MM.1S (cell line): ENCODE data around the gene SLC44A2.

Experiments
- DNase-seq: peaks from one replicate; pipeline ENCODE4 v3.0.0-alpha.2; 2015
- H2AFZ ChIP-seq: fragments of 300-600 bp; sonication (generic); 2 replicates; pipeline ENCODE4 v1.6.0; 2016; ENCODE audit warnings: antibody characterized with exemption, low read length
- H3F3A ChIP-seq: fragments of 300-600 bp; sonication (generic); 2 replicates; pipeline ENCODE4 v1.6.1; 2016; ENCODE audit warnings: mild to moderate bottlenecking, antibody characterized with exemption, low read length, moderate library complexity, mixed read lengths; ENCODE audit not compliant: insufficient read depth
- H3K27ac ChIP-seq: fragments of 300-600 bp; sonication (generic); 2 replicates; pipeline ENCODE4 v1.5.1; 2016; ENCODE audit warnings: mild to moderate bottlenecking, low read length
- H3K27me3 ChIP-seq: fragments of 300-600 bp; sonication (generic); replicated peaks from 2 replicates; pipeline ENCODE4 v1.6.0; 2016; ENCODE audit warnings: low read length; ENCODE audit not compliant: insufficient read depth
- H3K36me3 ChIP-seq: fragments of 300-600 bp; sonication (generic); replicated peaks from 2 replicates; pipeline ENCODE4 v1.6.1; 2016; ENCODE audit warnings: mild to moderate bottlenecking, low read length, mixed read lengths; ENCODE audit not compliant: insufficient read depth
- H3K4me1 ChIP-seq: fragments of 300-600 bp; sonication (generic); 2 replicates; pipeline ENCODE4 v1.6.1; 2016; ENCODE audit warnings: low read length, mixed read lengths
- H3K4me2 ChIP-seq: fragments of 300-600 bp; sonication (generic); 2 replicates; pipeline ENCODE4 v1.6.0; 2016; ENCODE audit warnings: low read depth, low read length
- H3K4me3 ChIP-seq: fragments of 300-600 bp; sonication (generic); 2 replicates; pipeline ENCODE4 v1.5.1; 2016; ENCODE audit warnings: low read length, mixed read lengths
- H3K79me2 ChIP-seq: fragments of 300-600 bp; sonication (generic); 2 replicates; pipeline ENCODE4 v1.6.1; 2016; ENCODE audit warnings: mixed run types, low read length, mixed read lengths
- H3K9ac ChIP-seq: fragments of 300-600 bp; sonication (generic); 2 replicates; pipeline ENCODE4 v1.6.1; 2016; ENCODE audit warnings: low read length, mixed read lengths
- H3K9me2 ChIP-seq: fragments of 300-600 bp; sonication (generic); replicated peaks from 2 replicates; pipeline ENCODE4 v1.6.1; 2016; ENCODE audit warnings: mild to moderate bottlenecking, low read length, mixed read lengths; ENCODE audit not compliant: insufficient read depth
- H3K9me3 ChIP-seq: fragments of 300-600 bp; sonication (generic); replicated peaks from 2 replicates; pipeline ENCODE4 v1.6.1; 2016; ENCODE audit warnings: mild to moderate bottlenecking, low read length, mixed read lengths; ENCODE audit not compliant: insufficient read depth
- H4K20me1 ChIP-seq: fragments of 300-600 bp; sonication (generic); 2 replicates; pipeline ENCODE4 v1.6.1; 2016; ENCODE audit warnings: mild to moderate bottlenecking, low read length, moderate library complexity, mixed read lengths; ENCODE audit not compliant: insufficient read depth
- CTCF ChIP-seq: fragments of 300-600 bp; sonication (generic); IDR thresholded peaks from 2 replicates; pipeline ENCODE4 v1.5.1; 2016; ENCODE audit warnings: antibody characterized with exemption, low read length, mixed read lengths
- EZH2 ChIP-seq: fragments of 300-600 bp; sonication (generic); optimal IDR thresholded peaks from 2 replicates; pipeline ENCODE3; 2017; ENCODE audit warnings: low read depth, mild to moderate bottlenecking, antibody characterized with exemption, low read length, mixed read lengths
- EZH2phosphoT487 ChIP-seq: fragments of 300-600 bp; sonication (generic); IDR thresholded peaks from 2 replicates; pipeline ENCODE4 v1.6.1; 2018; ENCODE audit warnings: antibody characterized with exemption, low read length

Gene SLC44A2

GRCh38 chr19:10593820-10594637 lies 31.3 kb upstream of the SLC44A2 start:
- H3K4me2 ChIP-seq: peak overlapping the region; percentile 32; the same call in 1 of the 2 replicates
- H3K36me3 ChIP-seq: no peaks in the 10 kb centered on the region
- H3K9me3 ChIP-seq: no peaks in the 10 kb centered on the region
- H3K27ac ChIP-seq: peak overlapping the region; percentile 44; the same call in 1 of the 2 replicates
- no peak for TF ChIP-seq EZH2
- no peak for TF ChIP-seq CTCF
- no peak for TF ChIP-seq EZH2phosphoT487
- no peaks in the 10 kb centered on the region for H4K20me1 ChIP-seq
- H3F3A ChIP-seq: peaks cover 32% of the 10 kb centered on the region
- peaks cover 23% of the 10 kb centered on the region for H3K4me1 ChIP-seq
- DNase-seq: peak; percentile 70
- H2AFZ ChIP-seq: no peak overlapping the region
- H3K27me3 ChIP-seq: no peaks in the 10 kb centered on the region
- no peak overlapping the region for H3K4me3 ChIP-seq
- H3K9ac ChIP-seq: no peak overlapping the region
- no peaks in the 10 kb centered on the region for H3K9me2 ChIP-seq
- H3K79me2 ChIP-seq: no peaks in the 10 kb centered on the region

GRCh38 chr19:10600149-10600548 lies 25.2 kb upstream of the SLC44A2 start:
- H3K9ac ChIP-seq: no peak overlapping the region
- H3K79me2 ChIP-seq: no peaks in the 10 kb centered on the region
- H3K9me3 ChIP-seq: no peaks in the 10 kb centered on the region
- 0 out of 2 replicates have a peak, but pooled peaks cover 11% of the 10 kb centered on the region for H3K27me3 ChIP-seq
- no peak overlapping the region for H3K27ac ChIP-seq
- peaks cover 12% of the 10 kb centered on the region for H3K4me1 ChIP-seq
- TF ChIP-seq EZH2 (no peak), CTCF (no peak), EZH2phosphoT487 (no peak)
- DNase-seq: no peak
- H3K4me2 ChIP-seq: no peak overlapping the region
- no peaks in the 10 kb centered on the region for H3K9me2 ChIP-seq
- H3K4me3 ChIP-seq: no peak overlapping the region
- H3F3A ChIP-seq: peaks cover 18% of the 10 kb centered on the region
- H2AFZ ChIP-seq: no peak overlapping the region
- no peaks in the 10 kb centered on the region for H4K20me1 ChIP-seq
- H3K36me3 ChIP-seq: no peaks in the 10 kb centered on the region

- H3F3A ChIP-seq: peaks cover 2% of the 10 kb centered on the region; the same call in 1 of the 2 replicates
- 0 out of 2 replicates have a peak, but pooled peaks cover 11% of the 10 kb centered on the region for H3K27me3 ChIP-seq
- H3K4me2 ChIP-seq: peak overlapping the region; percentile 70
- H3K27ac ChIP-seq: no peak overlapping the region
- no peak overlapping the region for H3K4me3 ChIP-seq
- no peaks in the 10 kb centered on the region for H3K36me3 ChIP-seq
- DNase-seq: no peak
- H4K20me1 ChIP-seq: no peaks in the 10 kb centered on the region
- no peaks in the 10 kb centered on the region for H3K9me2 ChIP-seq
- no peaks in the 10 kb centered on the region for H3K9me3 ChIP-seq
- H2AFZ ChIP-seq: peak overlapping the region; percentile 67; the same call in 1 of the 2 replicates
- no peaks in the 10 kb centered on the region for H3K79me2 ChIP-seq
- no peak overlapping the region for H3K9ac ChIP-seq
- peaks cover 2% of the 10 kb centered on the region for H3K4me1 ChIP-seq
- TF ChIP-seq EZH2phosphoT487 (no peak), CTCF (no peak), EZH2 (no peak)
Measured at GRCh38 chr19:10601999-10602329, 23.4 kb upstream of the SLC44A2 start.
